Panc1 (cell line): ENCODE measurements around the gene ERRFI1. TPM values are rescaled to one million over a fixed set of nuclear protein-coding genes. Genes with fewer than 3 reads are reported as not detected.

Experiments used
- ATAC-seq: fragments of 200-7000 bp; cut with Tn5 transposase; 2 replicates; pipeline ENCODE4 v1.9.1; 2020; ENCODE audit warnings: mild to moderate bottlenecking, moderate library complexity
- BruUV-seq: library from RNA; stranded (reverse); fragments of 400-500 nt; replicated peaks from 2 replicates; lab custom pipeline; 2021; lab: Mats Ljungman, UMichigan
- CTCF ChIA-PET: fragments of 300-600 bp; sonication (Branson Sonifier 250); formaldehyde crosslinking; loops from one replicate; lab custom pipeline; 2022; ENCODE audit warnings: antibody characterized with exemption; lab: Charles Lee
- POLR2A ChIA-PET: fragments of 300-600 bp; sonication (Branson Sonifier 250); formaldehyde crosslinking; loops from one replicate; lab custom pipeline; 2022; ENCODE audit warnings: antibody characterized with exemption; lab: Charles Lee
- DNase-seq: peaks from one replicate; pipeline ENCODE4 v3.0.0-alpha.2; 2010; ENCODE audit warnings: low read depth, low spot score
- H3K27ac ChIP-seq: 2 replicates; pipeline ENCODE4 v1.5.1; 2011; ENCODE audit warnings: mild to moderate bottlenecking, low read length, inconsistent platforms
- H3K27me3 ChIP-seq: fragments of 200-500 bp; sonication (Bioruptor generic); 2 replicates; pipeline ENCODE4 v1.6.0; 2014; ENCODE audit warnings: low read length, inconsistent platforms; ENCODE audit not compliant: control insufficient read depth, insufficient read depth
- H3K36me3 ChIP-seq: fragments of 200-500 bp; sonication (Bioruptor generic); 2 replicates; pipeline ENCODE4 v1.5.1; 2014; ENCODE audit warnings: inconsistent platforms, mild to moderate bottlenecking, low read length, moderate library complexity; ENCODE audit not compliant: control insufficient read depth, insufficient read depth
- H3K4me1 ChIP-seq: 2 replicates; pipeline ENCODE4 v1.5.1; 2011; ENCODE audit warnings: inconsistent platforms, mild to moderate bottlenecking, low read length, moderate library complexity; ENCODE audit not compliant: control insufficient read depth, insufficient read depth
- H3K4me3 ChIP-seq, 2 experiments: 2 replicates each; pipeline ENCODE4 v1.5.1; 2011 to 2012; ENCODE audit warnings: low read depth in 2 of 2, low read length in 2 of 2, mild to moderate bottlenecking in 2 of 2, inconsistent platforms in 1 of 2, moderate library complexity in 1 of 2
- H3K9me3 ChIP-seq: fragments of 200-500 bp; sonication (Bioruptor generic); 2 replicates; pipeline ENCODE4 v1.5.1; 2014; ENCODE audit warnings: low read depth, mild to moderate bottlenecking, inconsistent platforms, low read length, moderate library complexity; ENCODE audit not compliant: control insufficient read depth, insufficient read depth
- CTCF ChIP-seq: fragments of 450-650 bp; IDR thresholded peaks from 2 replicates; pipeline ENCODE4 v1.5.1; 2017; ENCODE audit warnings: mild to moderate bottlenecking
- POLR2AphosphoS5 ChIP-seq: IDR thresholded peaks from 2 replicates; pipeline ENCODE4 v1.6.1; 2012; ENCODE audit warnings: mild to moderate bottlenecking, low read depth, low read length, moderate library complexity
- REST ChIP-seq, 2 experiments: IDR thresholded peaks; 2 replicates each; pipeline ENCODE4 v1.6.1; 2011 to 2012; ENCODE audit warnings: low read depth in 2 of 2, control low read depth in 1 of 2, low read length in 1 of 2, mild to moderate bottlenecking in 1 of 2, moderate library complexity in 1 of 2; ENCODE audit not compliant: insufficient read depth in 1 of 2
- SIN3A ChIP-seq: IDR thresholded peaks from 2 replicates; pipeline ENCODE4 v1.6.1; 2012; ENCODE audit warnings: low read depth, mild to moderate bottlenecking, low read length, moderate library complexity, borderline replicate concordance; ENCODE audit not compliant: insufficient read depth
- TCF7L2 ChIP-seq: IDR thresholded peaks from 2 replicates; pipeline ENCODE4 v1.6.1; 2011; ENCODE audit warnings: mild to moderate bottlenecking, low read depth, low read length, inconsistent platforms
- in situ Hi-C: cut with HindIII; loops from 2 replicates; pipeline ENCODE4 v1.10.0; 2016; ENCODE audit warnings: low sequenced_read_pairs, low pct_unique_long_range_greater_than_20kb
- intact Hi-C: fragments of 100-400 bp; cut with micrococcal nuclease; formaldehyde crosslinking; loops from one replicate; pipeline ENCODE4 v1.10.0; 2022; ENCODE audit not compliant: unreplicated experiment
- total RNA-seq: library from RNA; stranded (reverse); gene quantifications from one replicate; pipeline ENCODE4 v1.2.1, GENCODE V29; 2021; ENCODE audit not compliant: unreplicated experiment

Gene ERRFI1
- total RNA-seq, 1 experiment from 2014 or later = 299 TPM

- no TSS peak for BruUV-seq
- ATAC-seq (peak; percentile 9), DNase-seq (no peak)
- peak overlapping the region; percentile 99 for H3K27ac ChIP-seq
- no peaks in the 10 kb centered on the region for H3K27me3 ChIP-seq
- peaks cover 98% of the 10 kb centered on the region for H3K4me1 ChIP-seq
- in situ Hi-C loops (no loop called here), intact Hi-C loops (no loop called here)
- CTCF ChIA-PET = interaction anchor here (0.6 to 0.7 kb wide), 6 partner anchors 14 to 171 kb away, joined by 3 to 11 read pairs (median 6); no protein-coding TSS in a partner anchor
- TF ChIP-seq SIN3A = no peak
- TF ChIP-seq CTCF = peak; percentile 56
- peak; percentile 72 for TF ChIP-seq POLR2AphosphoS5
- no peak for TF ChIP-seq REST (IDR thresholded peaks at IDR 0.05; ENCODE audit: insufficient read depth in 1 of 2, low read depth in 2 of 2, low read length in 1 of 2)
- H3K36me3 ChIP-seq = peaks cover 59% of the 10 kb centered on the region
- POLR2A ChIA-PET = interaction anchor here (0.6 to 1.0 kb wide), 2 partner anchors 12 to 1104 kb away, joined by 3 to 16 read pairs; no protein-coding TSS in a partner anchor
- no peaks in the 10 kb centered on the region for H3K9me3 ChIP-seq
- peak overlapping the region; percentile 45 to 99 for H3K4me3 ChIP-seq
Measured at GRCh38 chr1:8015036-8015808, 10.9 kb downstream of the ERRFI1 start.

- no TSS peak for BruUV-seq
- Histone ChIP-seq H3K4me3 (peak overlapping the region; percentile 45 to 99), H3K4me1 (peaks cover 98% of the 10 kb centered on the region), H3K9me3 (no peaks in the 10 kb centered on the region), H3K36me3 (peaks cover 52% of the 10 kb centered on the region), H3K27me3 (no peaks in the 10 kb centered on the region), H3K27ac (peak overlapping the region; percentile 99)
- ATAC-seq = no peak
- in situ Hi-C loops (no loop called here), intact Hi-C loops (no loop called here)
- ChIA-PET CTCF (interaction anchor here (0.6 to 0.7 kb wide), 2 partner anchors 13 to 83 kb away, joined by 3 to 4 read pairs; no protein-coding TSS in a partner anchor), POLR2A (interaction anchor here (0.6 kb wide), 1 partner anchor 301 kb away, joined by 4 read pairs; no protein-coding TSS in a partner anchor)
- TF ChIP-seq POLR2AphosphoS5 (no peak; the same call in 1 of the 2 replicates), REST (IDR thresholded peaks at IDR 0.05; ENCODE audit: insufficient read depth in 1 of 2, low read depth in 2 of 2, low read length in 1 of 2) (no peak), TCF7L2 (no peak)
- no peak for DNase-seq
Measured at GRCh38 chr1:8014381-8014988, 11.6 kb downstream of the ERRFI1 start.
